RWPE2 (cell line): ENCODE data around the gene FOXO3.

ENCODE experiments used
- ATAC-seq: fragments of 200-7000 bp; cut with Tn5 transposase; 3 replicates; pipeline ENCODE4 v1.9.1; 2021; ENCODE audit warnings: low read depth
- DNase-seq: peaks from one replicate; pipeline ENCODE4 v3.0.0-alpha.2; 2020; ENCODE audit warnings: low spot score
- H3K27ac ChIP-seq: fragments of 450-650 bp; 2 replicates; pipeline ENCODE4 v1.5.1; 2017; ENCODE audit warnings: mild to moderate bottlenecking; ENCODE audit not compliant: poor library complexity, severe bottlenecking
- H3K27me3 ChIP-seq: fragments of 250-450 bp; sonication (Bioruptor Pico); 2 replicates; pipeline ENCODE4 v1.5.1; 2021; ENCODE audit warnings: mild to moderate bottlenecking, moderate library complexity; ENCODE audit not compliant: insufficient read depth, poor library complexity, severe bottlenecking
- H3K36me3 ChIP-seq: fragments of 250-450 bp; sonication (Bioruptor Pico); 2 replicates; pipeline ENCODE4 v1.5.1; 2020; ENCODE audit warnings: low read depth, mild to moderate bottlenecking, moderate library complexity
- H3K4me1 ChIP-seq: fragments of 250-450 bp; sonication (Bioruptor Pico); 2 replicates; pipeline ENCODE4 v1.5.1; 2021; ENCODE audit warnings: mild to moderate bottlenecking, moderate library complexity; ENCODE audit not compliant: insufficient read depth, poor library complexity, severe bottlenecking
- H3K4me3 ChIP-seq: fragments of 250-450 bp; sonication (Bioruptor Pico); 2 replicates; pipeline ENCODE4 v1.5.1; 2021; ENCODE audit warnings: mild to moderate bottlenecking, moderate library complexity; ENCODE audit not compliant: severe bottlenecking
- H3K9me3 ChIP-seq: fragments of 250-450 bp; sonication (Bioruptor Pico); 2 replicates; pipeline ENCODE4 v1.5.1; 2021; ENCODE audit warnings: mild to moderate bottlenecking, moderate library complexity; ENCODE audit not compliant: severe bottlenecking
- TF ChIP-seq, protein P1 (sequence below): fragments of 450-650 bp; IDR thresholded peaks from one replicate; pipeline ENCODE4 v1.5.1; 2017; ENCODE audit warnings: mild to moderate bottlenecking, moderate library complexity; ENCODE audit not compliant: poor library complexity, severe bottlenecking

The FOXO3 gene

DNA sequence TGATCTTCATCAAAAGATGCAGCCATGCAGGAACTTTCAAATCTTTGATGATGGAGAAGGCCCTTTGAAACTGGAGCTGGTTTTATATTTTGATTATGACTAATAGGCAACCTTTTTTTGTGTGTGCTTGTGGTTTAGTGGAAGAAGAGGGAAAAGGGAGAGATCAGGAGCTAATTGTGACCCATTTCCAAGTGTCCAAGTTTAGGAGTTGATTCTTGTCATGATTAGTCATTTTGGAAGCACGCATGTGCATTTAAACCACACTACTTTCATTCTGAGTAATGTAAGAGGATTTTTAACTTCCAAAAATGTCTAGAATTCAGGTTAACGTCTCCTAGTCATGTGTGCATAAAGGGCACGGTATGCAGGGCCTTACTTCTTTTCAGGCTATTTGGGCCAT, 3.5 kb downstream of the FOXO3 start:
- no peaks in the 10 kb centered on the region for H3K9me3 ChIP-seq
- no peak for DNase-seq
- H3K4me3 ChIP-seq, result no peak overlapping the region
- H3K27me3 ChIP-seq, result no peaks in the 10 kb centered on the region
- H3K36me3 ChIP-seq, result peaks cover 49% of the 10 kb centered on the region
- H3K4me1 ChIP-seq, result peaks cover 31% of the 10 kb centered on the region
- ATAC-seq, result peak; percentile 15
- TF ChIP-seq, protein P1, sequence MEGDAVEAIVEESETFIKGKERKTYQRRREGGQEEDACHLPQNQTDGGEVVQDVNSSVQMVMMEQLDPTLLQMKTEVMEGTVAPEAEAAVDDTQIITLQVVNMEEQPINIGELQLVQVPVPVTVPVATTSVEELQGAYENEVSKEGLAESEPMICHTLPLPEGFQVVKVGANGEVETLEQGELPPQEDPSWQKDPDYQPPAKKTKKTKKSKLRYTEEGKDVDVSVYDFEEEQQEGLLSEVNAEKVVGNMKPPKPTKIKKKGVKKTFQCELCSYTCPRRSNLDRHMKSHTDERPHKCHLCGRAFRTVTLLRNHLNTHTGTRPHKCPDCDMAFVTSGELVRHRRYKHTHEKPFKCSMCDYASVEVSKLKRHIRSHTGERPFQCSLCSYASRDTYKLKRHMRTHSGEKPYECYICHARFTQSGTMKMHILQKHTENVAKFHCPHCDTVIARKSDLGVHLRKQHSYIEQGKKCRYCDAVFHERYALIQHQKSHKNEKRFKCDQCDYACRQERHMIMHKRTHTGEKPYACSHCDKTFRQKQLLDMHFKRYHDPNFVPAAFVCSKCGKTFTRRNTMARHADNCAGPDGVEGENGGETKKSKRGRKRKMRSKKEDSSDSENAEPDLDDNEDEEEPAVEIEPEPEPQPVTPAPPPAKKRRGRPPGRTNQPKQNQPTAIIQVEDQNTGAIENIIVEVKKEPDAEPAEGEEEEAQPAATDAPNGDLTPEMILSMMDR, result no peak
- H3K27ac ChIP-seq, result peak overlapping the region; percentile 88

DNA sequence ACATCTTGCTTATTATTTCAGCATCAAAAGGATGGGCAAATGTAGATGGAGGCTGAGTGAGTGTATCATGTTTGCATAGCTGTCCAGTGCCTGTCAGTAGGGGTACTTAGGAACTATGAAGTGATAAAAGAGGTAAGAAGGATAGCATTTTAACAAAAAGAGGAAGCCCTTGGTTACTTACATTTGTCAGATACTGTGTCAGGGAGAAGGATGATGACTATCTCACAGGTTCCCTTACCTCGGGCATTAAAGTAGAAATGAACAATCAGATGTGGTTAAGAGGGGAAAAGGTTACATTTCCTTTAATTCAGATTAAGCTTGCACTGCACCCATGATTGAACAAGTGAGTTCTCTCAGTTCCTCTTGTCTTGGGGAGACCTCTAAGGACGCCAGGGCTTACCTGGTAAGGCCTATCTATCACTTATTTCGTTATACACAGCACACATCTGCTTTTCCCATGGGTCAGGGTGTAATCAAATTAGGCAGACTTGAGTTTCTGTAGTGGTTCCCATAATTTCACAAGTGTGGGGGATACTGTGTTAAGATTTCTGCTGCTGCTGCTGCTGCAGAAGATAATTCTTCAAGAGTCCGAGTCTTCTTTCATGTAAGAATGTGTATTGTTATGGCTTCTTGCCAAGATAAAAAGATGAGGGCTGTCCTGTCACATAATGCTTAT, 4.5 kb downstream of the FOXO3 start:
- Histone ChIP-seq H3K9me3 (no peaks in the 10 kb centered on the region), H3K36me3 (peaks cover 57% of the 10 kb centered on the region), H3K4me3 (no peak overlapping the region), H3K27me3 (no peaks in the 10 kb centered on the region), H3K4me1 (peaks cover 31% of the 10 kb centered on the region), H3K27ac (peak overlapping the region; percentile 88)
- ATAC-seq (no peak), DNase-seq (no peak)
- TF ChIP-seq, protein P1, result no peak

DNA sequence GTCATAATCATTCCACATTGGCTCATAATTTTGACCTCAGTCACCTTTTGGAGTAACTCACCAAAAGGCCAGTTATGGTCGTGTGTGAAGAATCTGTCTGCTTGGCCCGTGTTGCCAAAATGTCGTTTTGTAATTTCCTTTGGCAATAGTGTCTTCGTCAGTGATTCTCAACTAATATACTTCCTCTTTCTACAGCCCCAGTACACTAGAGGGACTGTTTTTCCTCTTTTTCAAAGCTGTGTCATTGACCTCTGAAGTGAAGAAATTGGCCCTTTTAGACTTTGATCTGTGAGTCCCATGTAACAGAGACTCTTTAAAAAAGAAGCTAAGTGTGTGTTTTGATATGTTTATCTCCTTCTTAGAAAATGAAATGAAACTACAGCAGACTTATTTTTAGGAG, 5.2 kb downstream of the FOXO3 start:
- TF ChIP-seq, protein P1, result peak; percentile 28
- H3K4me1 ChIP-seq, result peaks cover 31% of the 10 kb centered on the region
- H3K27ac ChIP-seq, result peak overlapping the region; percentile 88
- no peak overlapping the region for H3K4me3 ChIP-seq
- ATAC-seq (peak; percentile 8; the same call in 1 of the 3 replicates), DNase-seq (no peak)
- no peaks in the 10 kb centered on the region for H3K9me3 ChIP-seq
- no peaks in the 10 kb centered on the region for H3K27me3 ChIP-seq
- H3K36me3 ChIP-seq, result peaks cover 64% of the 10 kb centered on the region

DNA sequence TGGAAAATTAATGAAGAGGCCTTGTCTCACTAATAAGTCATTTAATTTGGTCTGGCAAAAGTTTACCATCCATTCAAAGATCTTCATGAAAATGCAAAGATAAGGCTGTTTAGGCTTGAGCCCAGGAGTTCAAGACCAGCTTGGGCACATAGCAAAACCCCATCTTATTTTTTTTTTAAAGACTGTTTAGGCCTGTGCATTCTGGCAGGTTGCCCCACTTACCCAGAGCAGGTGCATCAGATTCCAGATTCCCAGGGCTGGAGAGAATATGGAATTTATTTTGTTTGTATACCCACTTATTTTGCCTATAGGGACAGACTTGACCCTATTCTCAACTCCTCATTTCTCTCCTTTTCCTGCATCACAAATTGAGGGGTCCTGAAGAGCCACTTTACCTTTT, 5.7 kb downstream of the FOXO3 start:
- ATAC-seq (no peak), DNase-seq (no peak)
- Histone ChIP-seq H3K9me3 (no peaks in the 10 kb centered on the region), H3K27me3 (no peaks in the 10 kb centered on the region), H3K36me3 (peaks cover 69% of the 10 kb centered on the region), H3K4me1 (peaks cover 31% of the 10 kb centered on the region), H3K27ac (peak overlapping the region; percentile 88), H3K4me3 (no peak overlapping the region)
- TF ChIP-seq, protein P1, result no peak

DNA sequence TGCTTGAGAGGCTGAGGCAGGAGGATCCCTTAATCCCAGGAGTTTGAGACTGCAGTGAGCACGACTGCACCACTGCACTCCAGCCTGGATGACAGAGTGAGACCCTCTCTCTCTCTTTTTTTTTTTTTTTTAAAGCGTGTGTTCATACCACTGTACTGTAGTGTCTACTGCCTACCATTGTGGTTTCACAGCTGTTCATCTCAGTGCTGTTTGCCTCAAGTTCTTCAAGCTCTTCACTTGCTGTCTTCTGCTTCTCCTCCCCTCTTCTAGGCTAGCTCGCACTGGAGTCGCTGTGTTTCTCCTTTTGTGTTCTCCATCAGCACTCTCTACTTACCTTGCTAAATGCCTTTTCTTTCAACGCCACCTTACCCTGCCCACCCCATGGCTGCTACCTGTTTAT, 7.4 kb downstream of the FOXO3 start:
- H3K36me3 ChIP-seq, result peaks cover 80% of the 10 kb centered on the region
- DNase-seq (no peak), ATAC-seq (no peak)
- H3K9me3 ChIP-seq, result no peaks in the 10 kb centered on the region
- H3K27ac ChIP-seq, result no peak overlapping the region
- no peaks in the 10 kb centered on the region for H3K27me3 ChIP-seq
- TF ChIP-seq, protein P1, result no peak
- peaks cover 31% of the 10 kb centered on the region for H3K4me1 ChIP-seq
- H3K4me3 ChIP-seq, result no peak overlapping the region
